HG02763 (cell line): ENCODE results near the gene TAF6L.
"Not testable (repeated sequence)": the region's sequence is repeated elsewhere in the genome, so short reads cannot be mapped to it uniquely, and the experiment has no call there.

Source experiments
- ATAC-seq: cut with Tn5 transposase; IDR thresholded peaks from one replicate; pipeline ENCODE4 v1.9.1; 2021; ENCODE audit warnings: mild to moderate bottlenecking, moderate library complexity; ENCODE audit not compliant: unreplicated experiment

Gene TAF6L

GRCh38 chr11:62755086-62755615 lies 16.0 kb upstream of the TAF6L start:
- no peak for ATAC-seq

- ATAC-seq: no peak
Observed at GRCh38 chr11:62757846-62758788, 13.1 kb upstream of the TAF6L start.

- not testable (repeated sequence) for ATAC-seq
Observed at GRCh38 chr11:62760867-62761227, 10.3 kb upstream of the TAF6L start.

GRCh38 chr11:62770778-62771143 lies 435 bp upstream of the TAF6L start:
- ATAC-seq: no peak

GRCh38 chr11:62774407-62774806 lies 3.2 kb downstream of the TAF6L start:
- ATAC-seq: no peak

GRCh38 chr11:62775646-62776045 lies 4.5 kb downstream of the TAF6L start:
- no peak for ATAC-seq

- no peak for ATAC-seq
Observed at GRCh38 chr11:62777389-62777788, 6.2 kb downstream of the TAF6L start.

- no peak for ATAC-seq
Observed at GRCh38 chr11:62778441-62778840, 7.2 kb downstream of the TAF6L start.

GRCh38 chr11:62782753-62783152 lies 11.6 kb downstream of the TAF6L start:
- ATAC-seq: no peak

- peak; percentile 65 for ATAC-seq
Observed at GRCh38 chr11:62786318-62787004, 15.3 kb downstream of the TAF6L start.

- ATAC-seq: peak; percentile 64
Observed at GRCh38 chr11:62787005-62787759, 16.0 kb downstream of the TAF6L start, which contains the start of gene TMEM179B. TSS of gene TMEM179B (plus strand) at chr11:62787402. CDS start at chr11:62787432, 30 bp downstream.

GRCh38 chr11:62788991-62789390 lies 17.8 kb downstream of the TAF6L start:
- ATAC-seq: no peak

- no peak for ATAC-seq
Observed at GRCh38 chr11:62789576-62789975, 18.4 kb downstream of the TAF6L start.

GRCh38 chr11:62791501-62792201 lies 20.5 kb downstream of the TAF6L start, which contains the start of gene TMEM223:
TSS of gene TMEM223 (minus strand) at chr11:62792006. CDS start at chr11:62791994, 12 bp downstream.
- peak; percentile 62 for ATAC-seq

GRCh38 chr11:62792202-62792575 lies 21.0 kb downstream of the TAF6L start:
- ATAC-seq: no peak

GRCh38 chr11:62794201-62794775 lies 23.1 kb downstream of the TAF6L start:
- no peak for ATAC-seq

GRCh38 chr11:62796281-62796680 lies 25.1 kb downstream of the TAF6L start:
- no peak for ATAC-seq

- ATAC-seq: no peak
Observed at GRCh38 chr11:62799486-62799885, 28.3 kb downstream of the TAF6L start.

- ATAC-seq: no peak
Observed at GRCh38 chr11:62801071-62801470, 29.9 kb downstream of the TAF6L start.
